ENCODE results near the gene STRIP2. TPM values are rescaled to one million over a fixed set of nuclear protein-coding genes. Genes with fewer than 3 reads are reported as not detected.

STRIP2 gene
- total RNA-seq, 1 experiment from 2014 or later: 6.5 TPM

GRCh38 chr7:129391546-129392171, 42.6 kb upstream of the STRIP2 start:
- no peak for ATAC-seq
- TF ChIP-seq JAZF1 (CRISPR knock-in tag; IDR thresholded peaks at IDR 0.05) (no peak), MXD4 (CRISPR knock-in tag; IDR thresholded peaks at IDR 0.05; ENCODE audit: borderline replicate concordance) (no peak), ZBTB43 (CRISPR knock-in tag; IDR thresholded peaks at IDR 0.05) (no peak), CBFB (CRISPR knock-in tag; IDR thresholded peaks at IDR 0.05; ENCODE audit: low read depth) (no peak), HMGXB4 (CRISPR knock-in tag; IDR thresholded peaks at IDR 0.05) (no peak), EMX1 (CRISPR knock-in tag; IDR thresholded peaks at IDR 0.05) (no peak), ZNF512 (CRISPR knock-in tag; IDR thresholded peaks at IDR 0.05; ENCODE audit: borderline replicate concordance) (no peak), SOX15 (CRISPR knock-in tag; IDR thresholded peaks at IDR 0.05) (no peak), TCF7 (CRISPR knock-in tag; IDR thresholded peaks at IDR 0.05; ENCODE audit: low read depth) (no peak), ZNF532 (CRISPR knock-in tag; IDR thresholded peaks at IDR 0.05; ENCODE audit: borderline replicate concordance) (no peak), FOXJ3 (CRISPR knock-in tag; IDR thresholded peaks at IDR 0.05; ENCODE audit: borderline replicate concordance) (no peak)
- ChIA-PET POLR2A (no interaction called here), CTCF (interaction anchor here (0.6 to 1.3 kb wide), 3 partner anchors 16 to 106 kb away, joined by 3 to 6 read pairs (median 5); no protein-coding TSS in a partner anchor)
- H3K4me3 Mint-ChIP-seq: no peak overlapping the region
- H3K36me3 Mint-ChIP-seq: 0 out of 2 replicates have a peak, but pooled peaks cover 2% of the 10 kb centered on the region
- no peaks in the 10 kb centered on the region for H3K27me3 Mint-ChIP-seq (ENCODE audit: low read depth)
- H3K4me1 Mint-ChIP-seq: peaks cover 25% of the 10 kb centered on the region
- no peak overlapping the region for H3K27ac Mint-ChIP-seq
- DNase-seq (ENCODE audit: low spot score): no peak
- H3K9me3 Mint-ChIP-seq: no peaks in the 10 kb centered on the region

- Mint-ChIP-seq H3K27ac (no peak overlapping the region), H3K4me3 (no peak overlapping the region), H3K9me3 (no peaks in the 10 kb centered on the region), H3K27me3 (ENCODE audit: low read depth) (no peaks in the 10 kb centered on the region), H3K36me3 (0 out of 2 replicates have a peak, but pooled peaks cover 4% of the 10 kb centered on the region), H3K4me1 (peaks cover 10% of the 10 kb centered on the region)
- ATAC-seq: no peak
- no peak for TF ChIP-seq TCF7 (CRISPR knock-in tag; IDR thresholded peaks at IDR 0.05; ENCODE audit: low read depth)
- no peak for TF ChIP-seq ZNF121 (CRISPR knock-in tag; IDR thresholded peaks at IDR 0.05)
- no peak for TF ChIP-seq ZMAT4 (CRISPR knock-in tag; IDR thresholded peaks at IDR 0.05)
- TF ChIP-seq ZNF232 (CRISPR knock-in tag; IDR thresholded peaks at IDR 0.05): no peak
- POLR2A ChIA-PET: no interaction called here
- DNase-seq (ENCODE audit: low spot score): no peak
- CTCF ChIA-PET: no interaction called here
Measured at GRCh38 chr7:129393255-129393654, 41.0 kb upstream of the STRIP2 start.

All from WTC11 (cell line).